Glutamatergic neuron (in vitro differentiated cells): ENCODE measurements around the gene CFAP20DC. TPM values are rescaled to one million over a fixed set of nuclear protein-coding genes. Genes with fewer than 3 reads are reported as not detected.
"Not testable (repeated sequence)": the region's sequence is repeated elsewhere in the genome, so short reads cannot be mapped to it uniquely, and the experiment has no call there.

Experiments
- DNase-seq: peaks from one replicate; pipeline ENCODE4 v3.0.0; 2022
- H3K27ac Mint-ChIP-seq: one replicate; pipeline ENCODE4 v1.8.0; 2020; ENCODE audit warnings: mild to moderate bottlenecking, mixed read lengths, inconsistent platforms; ENCODE audit not compliant: unreplicated experiment
- H3K27me3 Mint-ChIP-seq: one replicate; pipeline ENCODE4 v1.8.0; 2020; ENCODE audit warnings: mild to moderate bottlenecking, moderate library complexity, mixed read lengths, inconsistent platforms; ENCODE audit not compliant: unreplicated experiment
- H3K36me3 Mint-ChIP-seq: one replicate; pipeline ENCODE4 v1.8.0; 2020; ENCODE audit warnings: mild to moderate bottlenecking, mixed read lengths, inconsistent platforms; ENCODE audit not compliant: unreplicated experiment
- H3K4me1 Mint-ChIP-seq: one replicate; pipeline ENCODE4 v1.8.0; 2020; ENCODE audit warnings: mild to moderate bottlenecking, low read depth, mixed read lengths, inconsistent platforms; ENCODE audit not compliant: unreplicated experiment
- H3K4me3 Mint-ChIP-seq: one replicate; pipeline ENCODE4 v1.8.0; 2020; ENCODE audit warnings: mild to moderate bottlenecking, mixed read lengths, inconsistent platforms; ENCODE audit not compliant: unreplicated experiment
- H3K9me3 Mint-ChIP-seq: one replicate; pipeline ENCODE4 v1.8.0; 2020; ENCODE audit warnings: mild to moderate bottlenecking, moderate library complexity, mixed read lengths, inconsistent platforms; ENCODE audit not compliant: unreplicated experiment
- total RNA-seq: library from RNA; stranded (reverse); fragmentation: NEBNext Ultra II Directional; extraction: Animal tissue kit (Norgen Biotek cat#: 25700); gene quantifications from one replicate; pipeline ENCODE4 v1.2.1, GENCODE V29; 2021; ENCODE audit not compliant: unreplicated experiment
- TF ChIP-seq, protein P1 (sequence below): fragments of 200-600 bp; sonication (generic); IDR thresholded peaks from one replicate; pipeline ENCODE4 v1.5.0; 2021; ENCODE audit not compliant: partially characterized antibody, unreplicated experiment

CFAP20DC gene
- total RNA-seq, 1 donor from 2014 or later: 8.4 TPM

DNA sequence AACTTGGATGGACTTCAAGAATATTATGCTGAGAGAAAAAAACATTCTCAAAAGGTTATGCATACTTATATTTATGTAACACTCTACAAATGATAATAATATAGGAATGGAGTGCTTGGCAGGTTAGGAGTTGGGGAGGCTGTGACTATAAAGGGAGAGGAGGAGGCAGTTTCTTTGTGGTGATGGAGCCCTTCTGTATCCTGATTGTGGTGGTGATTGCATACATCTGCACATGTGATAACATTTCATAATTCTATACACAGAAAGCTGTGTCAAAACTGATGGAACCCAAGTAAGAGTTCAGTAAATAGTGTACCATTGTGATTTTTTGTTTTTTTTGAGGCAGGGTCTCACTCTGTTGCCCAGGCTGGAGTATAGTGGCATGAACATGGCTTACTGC is 351.6 kb downstream of the CFAP20DC start:
- no peak overlapping the region for H3K4me3 Mint-ChIP-seq
- no peaks in the 10 kb centered on the region for H3K4me1 Mint-ChIP-seq
- H3K9me3 Mint-ChIP-seq: no peaks in the 10 kb centered on the region
- H3K27me3 Mint-ChIP-seq: peaks cover 2% of the 10 kb centered on the region
- no peak for DNase-seq
- H3K27ac Mint-ChIP-seq: no peak overlapping the region
- peaks cover 3% of the 10 kb centered on the region for H3K36me3 Mint-ChIP-seq
- TF ChIP-seq, protein P1, sequence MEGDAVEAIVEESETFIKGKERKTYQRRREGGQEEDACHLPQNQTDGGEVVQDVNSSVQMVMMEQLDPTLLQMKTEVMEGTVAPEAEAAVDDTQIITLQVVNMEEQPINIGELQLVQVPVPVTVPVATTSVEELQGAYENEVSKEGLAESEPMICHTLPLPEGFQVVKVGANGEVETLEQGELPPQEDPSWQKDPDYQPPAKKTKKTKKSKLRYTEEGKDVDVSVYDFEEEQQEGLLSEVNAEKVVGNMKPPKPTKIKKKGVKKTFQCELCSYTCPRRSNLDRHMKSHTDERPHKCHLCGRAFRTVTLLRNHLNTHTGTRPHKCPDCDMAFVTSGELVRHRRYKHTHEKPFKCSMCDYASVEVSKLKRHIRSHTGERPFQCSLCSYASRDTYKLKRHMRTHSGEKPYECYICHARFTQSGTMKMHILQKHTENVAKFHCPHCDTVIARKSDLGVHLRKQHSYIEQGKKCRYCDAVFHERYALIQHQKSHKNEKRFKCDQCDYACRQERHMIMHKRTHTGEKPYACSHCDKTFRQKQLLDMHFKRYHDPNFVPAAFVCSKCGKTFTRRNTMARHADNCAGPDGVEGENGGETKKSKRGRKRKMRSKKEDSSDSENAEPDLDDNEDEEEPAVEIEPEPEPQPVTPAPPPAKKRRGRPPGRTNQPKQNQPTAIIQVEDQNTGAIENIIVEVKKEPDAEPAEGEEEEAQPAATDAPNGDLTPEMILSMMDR: no peak

DNA sequence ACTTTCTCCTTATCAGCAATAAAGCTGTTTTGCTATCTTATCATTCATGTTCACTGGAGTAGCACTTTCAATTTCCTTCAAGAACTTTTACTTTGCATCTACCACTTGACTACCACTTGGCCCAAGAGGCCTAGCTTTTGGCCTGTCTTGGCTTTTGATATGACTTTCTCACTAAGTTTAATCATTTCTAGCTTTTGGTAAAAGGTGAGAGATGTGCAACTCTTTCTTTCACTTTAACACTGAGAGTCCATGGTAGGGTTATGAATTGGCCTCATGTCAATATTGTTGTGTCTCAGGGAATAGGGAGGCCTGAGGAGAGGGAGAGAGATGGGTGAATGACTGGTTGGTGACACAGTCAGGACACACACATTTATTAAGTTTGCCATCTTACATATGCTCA is 352.3 kb downstream of the CFAP20DC start:
- Mint-ChIP-seq H3K4me1 (no peaks in the 10 kb centered on the region), H3K9me3 (no peaks in the 10 kb centered on the region), H3K4me3 (no peak overlapping the region), H3K36me3 (peaks cover 3% of the 10 kb centered on the region), H3K27ac (no peak overlapping the region), H3K27me3 (peaks cover 2% of the 10 kb centered on the region)
- TF ChIP-seq, protein P1: no peak
- no peak for DNase-seq

DNA sequence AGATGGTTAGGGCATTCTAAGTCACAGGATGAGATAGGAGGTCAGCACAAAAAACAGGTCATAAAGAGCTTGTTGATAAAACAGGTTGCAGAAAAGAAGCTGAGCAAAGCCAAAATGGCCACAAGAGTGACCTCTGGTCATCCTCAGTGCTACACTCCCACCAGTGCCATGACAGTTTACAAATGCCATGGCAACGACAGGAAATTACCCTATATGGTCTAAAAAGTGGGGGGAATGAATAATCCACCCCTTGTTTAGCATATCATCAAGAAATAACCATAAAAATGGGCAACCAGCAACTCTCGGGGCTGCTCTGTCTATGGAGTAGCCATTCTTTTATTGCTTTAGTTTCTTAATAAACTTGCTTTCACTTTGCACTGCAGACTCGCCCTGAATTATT is 353.0 kb downstream of the CFAP20DC start:
- DNase-seq, H3K36me3 Mint-ChIP-seq, H3K4me3 Mint-ChIP-seq, H3K27me3 Mint-ChIP-seq, H3K4me1 Mint-ChIP-seq, H3K9me3 Mint-ChIP-seq, H3K27ac Mint-ChIP-seq: not testable (repeated sequence)

DNA sequence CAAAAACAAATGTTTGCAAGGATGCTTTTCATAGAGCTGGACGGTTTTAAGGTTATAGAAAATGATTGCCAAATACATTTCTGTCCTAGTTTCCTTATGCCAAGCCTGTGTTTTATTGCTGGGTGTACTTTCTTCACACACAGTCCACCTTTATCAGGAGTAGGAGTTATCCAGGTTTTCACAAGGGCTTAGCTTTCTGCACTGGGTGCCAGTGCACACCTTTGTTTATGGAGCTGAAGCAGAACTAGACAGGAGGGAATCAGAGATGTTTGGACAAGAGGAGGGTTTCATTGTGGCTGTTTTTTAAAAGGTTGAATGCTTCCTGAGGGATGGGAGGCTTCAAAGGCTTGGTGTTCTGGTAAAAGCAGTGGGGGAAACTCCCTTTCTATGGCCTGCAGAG is 353.7 kb downstream of the CFAP20DC start:
- Mint-ChIP-seq H3K27me3 (peaks cover 2% of the 10 kb centered on the region), H3K27ac (no peak overlapping the region), H3K36me3 (peaks cover 3% of the 10 kb centered on the region), H3K4me1 (no peaks in the 10 kb centered on the region), H3K9me3 (no peaks in the 10 kb centered on the region), H3K4me3 (no peak overlapping the region)
- TF ChIP-seq, protein P1: no peak
- DNase-seq: no peak

DNA sequence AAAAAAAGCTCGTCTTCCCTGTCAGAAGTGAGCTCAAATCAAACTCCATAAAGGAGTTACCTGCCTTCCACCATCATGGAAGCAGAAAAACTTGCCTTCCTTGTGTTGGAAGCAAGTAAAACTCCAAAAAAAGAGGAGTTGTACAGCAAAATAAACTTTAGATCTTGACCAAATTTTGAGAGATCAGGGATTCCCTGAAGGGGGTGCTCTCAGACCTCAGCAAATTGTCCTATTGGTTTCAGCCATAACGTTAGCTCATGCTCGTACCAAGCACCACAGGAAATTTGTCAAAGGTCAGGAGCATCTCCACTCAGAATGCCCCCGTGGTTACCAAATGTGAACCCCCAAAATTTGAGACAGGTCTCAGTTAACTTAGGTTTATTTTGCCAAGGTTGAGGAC is 354.5 kb downstream of the CFAP20DC start:
- not testable (repeated sequence) for H3K9me3 Mint-ChIP-seq, H3K4me3 Mint-ChIP-seq, H3K4me1 Mint-ChIP-seq, H3K36me3 Mint-ChIP-seq, DNase-seq, H3K27me3 Mint-ChIP-seq, H3K27ac Mint-ChIP-seq

DNA sequence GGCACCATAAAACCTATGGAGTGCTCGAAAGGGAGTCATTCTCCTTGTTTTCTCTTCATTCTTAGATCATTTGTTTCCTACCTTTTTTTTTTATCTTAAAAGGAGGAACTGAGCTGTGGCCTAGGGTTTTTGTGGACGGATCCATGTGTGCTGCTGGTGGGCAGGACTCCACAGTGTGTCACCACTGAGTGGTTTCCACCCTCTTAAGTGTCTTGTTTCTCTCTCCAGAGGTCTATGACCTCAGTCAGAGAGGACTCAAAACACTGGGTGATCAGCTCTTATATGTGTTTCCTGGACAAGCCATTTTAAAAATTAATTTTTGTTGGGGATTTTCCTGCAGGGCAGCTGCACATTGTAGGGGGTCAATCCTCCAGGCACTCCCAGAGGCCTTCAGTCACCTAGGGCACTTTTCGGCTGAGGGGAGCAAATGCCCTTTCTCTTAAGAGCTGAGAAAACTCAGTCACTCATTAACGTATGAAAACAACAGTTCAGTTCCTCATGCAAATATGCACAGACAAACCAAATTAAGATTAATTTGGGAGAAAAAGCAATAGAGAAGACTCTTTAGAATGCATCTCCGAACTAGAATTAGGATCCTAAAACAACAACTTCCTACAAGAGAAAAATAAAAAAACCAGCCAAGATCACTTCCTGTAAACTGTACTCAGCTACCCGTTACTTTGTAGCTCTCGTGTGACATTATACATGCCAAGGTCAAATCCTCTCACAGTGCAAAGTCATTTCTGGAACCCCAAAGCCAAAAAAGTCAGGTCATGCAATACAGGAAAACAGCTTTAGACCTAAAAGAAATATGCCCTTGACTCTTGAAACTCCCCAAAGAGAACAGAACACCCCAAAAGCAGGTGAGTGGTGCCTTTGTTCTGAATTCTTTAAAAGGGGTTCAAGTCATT is 355.6 kb downstream of the CFAP20DC start:
- H3K27me3 Mint-ChIP-seq: no peaks in the 10 kb centered on the region
- H3K9me3 Mint-ChIP-seq: peaks cover 5% of the 10 kb centered on the region
- H3K27ac Mint-ChIP-seq: no peak overlapping the region
- TF ChIP-seq, protein P1: no peak
- H3K4me3 Mint-ChIP-seq: no peak overlapping the region
- DNase-seq: no peak
- H3K4me1 Mint-ChIP-seq: no peaks in the 10 kb centered on the region
- H3K36me3 Mint-ChIP-seq: peaks cover 9% of the 10 kb centered on the region
